T-helper 1 cell treated with Interleukin-12 subunit alpha and Interleukin-12 subunit beta and Interleukin-4 antibody, amounts not matched to agents 30 μg/mL and 1 μg/mL, for 36 hours (primary cell): Measurements from ENCODE around the gene SMPD2.
A peak's percentile ranks its signal among the peaks of the same experiment; 100 is the strongest.

Experiments used
- H3K27ac Mint-ChIP-seq: one replicate; pipeline ENCODE4 v1.8.0; 2021; ENCODE audit warnings: mild to moderate bottlenecking, mixed read lengths
- H3K27me3 Mint-ChIP-seq: one replicate; pipeline ENCODE4 v1.8.0; 2021; ENCODE audit warnings: low read depth, mixed read lengths
- H3K36me3 Mint-ChIP-seq: one replicate; pipeline ENCODE4 v1.8.0; 2021; ENCODE audit warnings: low read depth, mixed read lengths
- H3K4me1 Mint-ChIP-seq: one replicate; pipeline ENCODE4 v1.8.0; 2021; ENCODE audit warnings: low read depth, mixed read lengths
- H3K4me3 Mint-ChIP-seq: one replicate; pipeline ENCODE4 v1.8.0; 2021; ENCODE audit warnings: mild to moderate bottlenecking, moderate library complexity, mixed read lengths
- H3K9me3 Mint-ChIP-seq: one replicate; pipeline ENCODE4 v1.8.0; 2021; ENCODE audit warnings: mixed read lengths

The SMPD2 gene

GRCh38 chr6:109440331-109441068, at the start of gene SMPD2, which contains the start of gene PPIL6:
Gene SMPD2 (plus strand): TSS chr6:109440724. CDS start chr6:109441122, 398 bp downstream.
Gene PPIL6 (minus strand): TSS chr6:109440628. CDS start chr6:109440590, 38 bp downstream.
- no peaks in the 10 kb centered on the region for H3K9me3 Mint-ChIP-seq
- H3K4me1 Mint-ChIP-seq: peaks cover 24% of the 10 kb centered on the region
- H3K27ac Mint-ChIP-seq: peak within 1 kb of the TSS; percentile 89
- H3K36me3 Mint-ChIP-seq: peaks cover 34% of the 10 kb centered on the region
- peak within 1 kb of the TSS; percentile 94 for H3K4me3 Mint-ChIP-seq
- no peaks in the 10 kb centered on the region for H3K27me3 Mint-ChIP-seq

GRCh38 chr6:109393157-109393885, 47.2 kb upstream of the SMPD2 start:
- no peaks in the 10 kb centered on the region for H3K9me3 Mint-ChIP-seq
- H3K4me1 Mint-ChIP-seq: peaks cover 7% of the 10 kb centered on the region
- no peak overlapping the region for H3K4me3 Mint-ChIP-seq
- H3K27me3 Mint-ChIP-seq: no peaks in the 10 kb centered on the region
- no peak overlapping the region for H3K27ac Mint-ChIP-seq
- no peaks in the 10 kb centered on the region for H3K36me3 Mint-ChIP-seq

- Mint-ChIP-seq H3K36me3 (no peaks in the 10 kb centered on the region), H3K9me3 (no peaks in the 10 kb centered on the region), H3K27ac (no peak overlapping the region), H3K4me1 (peaks cover 7% of the 10 kb centered on the region), H3K4me3 (no peak overlapping the region), H3K27me3 (no peaks in the 10 kb centered on the region)
Observed at GRCh38 chr6:109393886-109394281, 46.6 kb upstream of the SMPD2 start.

- no peaks in the 10 kb centered on the region for H3K36me3 Mint-ChIP-seq
- no peak overlapping the region for H3K4me3 Mint-ChIP-seq
- peaks cover 2% of the 10 kb centered on the region for H3K4me1 Mint-ChIP-seq
- H3K27me3 Mint-ChIP-seq: no peaks in the 10 kb centered on the region
- H3K27ac Mint-ChIP-seq: no peak overlapping the region
- no peaks in the 10 kb centered on the region for H3K9me3 Mint-ChIP-seq
Observed at GRCh38 chr6:109396046-109396718, 44.3 kb upstream of the SMPD2 start.

GRCh38 chr6:109397020-109397419, 43.5 kb upstream of the SMPD2 start:
- H3K4me3 Mint-ChIP-seq: no peak overlapping the region
- H3K27me3 Mint-ChIP-seq: no peaks in the 10 kb centered on the region
- H3K4me1 Mint-ChIP-seq: peaks cover 2% of the 10 kb centered on the region
- no peak overlapping the region for H3K27ac Mint-ChIP-seq
- no peaks in the 10 kb centered on the region for H3K9me3 Mint-ChIP-seq
- H3K36me3 Mint-ChIP-seq: no peaks in the 10 kb centered on the region

GRCh38 chr6:109406196-109406595, 34.3 kb upstream of the SMPD2 start:
- Mint-ChIP-seq H3K4me3 (no peak overlapping the region), H3K36me3 (no peaks in the 10 kb centered on the region), H3K27ac (no peak overlapping the region), H3K9me3 (no peaks in the 10 kb centered on the region), H3K4me1 (no peaks in the 10 kb centered on the region), H3K27me3 (peaks cover 3% of the 10 kb centered on the region)

GRCh38 chr6:109411034-109411433, 29.5 kb upstream of the SMPD2 start:
- Mint-ChIP-seq H3K36me3 (no peaks in the 10 kb centered on the region), H3K27me3 (peaks cover 22% of the 10 kb centered on the region), H3K4me1 (no peaks in the 10 kb centered on the region), H3K4me3 (no peak overlapping the region), H3K9me3 (no peaks in the 10 kb centered on the region), H3K27ac (no peak overlapping the region)

GRCh38 chr6:109417646-109418045, 22.9 kb upstream of the SMPD2 start:
- no peak overlapping the region for H3K27ac Mint-ChIP-seq
- H3K36me3 Mint-ChIP-seq: no peaks in the 10 kb centered on the region
- peaks cover 14% of the 10 kb centered on the region for H3K27me3 Mint-ChIP-seq
- no peak overlapping the region for H3K4me3 Mint-ChIP-seq
- H3K4me1 Mint-ChIP-seq: no peaks in the 10 kb centered on the region
- no peaks in the 10 kb centered on the region for H3K9me3 Mint-ChIP-seq

GRCh38 chr6:109420751-109421150, 19.8 kb upstream of the SMPD2 start:
- peaks cover 2% of the 10 kb centered on the region for H3K27me3 Mint-ChIP-seq
- no peak overlapping the region for H3K27ac Mint-ChIP-seq
- H3K36me3 Mint-ChIP-seq: no peaks in the 10 kb centered on the region
- H3K9me3 Mint-ChIP-seq: no peaks in the 10 kb centered on the region
- H3K4me1 Mint-ChIP-seq: no peaks in the 10 kb centered on the region
- H3K4me3 Mint-ChIP-seq: no peak overlapping the region

GRCh38 chr6:109421184-109421583, 19.3 kb upstream of the SMPD2 start:
- Mint-ChIP-seq H3K36me3 (no peaks in the 10 kb centered on the region), H3K4me1 (no peaks in the 10 kb centered on the region), H3K27ac (no peak overlapping the region), H3K4me3 (no peak overlapping the region), H3K9me3 (no peaks in the 10 kb centered on the region), H3K27me3 (peaks cover 2% of the 10 kb centered on the region)

- no peak overlapping the region for H3K4me3 Mint-ChIP-seq
- H3K27me3 Mint-ChIP-seq: peaks cover 9% of the 10 kb centered on the region
- H3K4me1 Mint-ChIP-seq: no peaks in the 10 kb centered on the region
- H3K27ac Mint-ChIP-seq: no peak overlapping the region
- no peaks in the 10 kb centered on the region for H3K9me3 Mint-ChIP-seq
- no peaks in the 10 kb centered on the region for H3K36me3 Mint-ChIP-seq
Observed at GRCh38 chr6:109424946-109425345, 15.6 kb upstream of the SMPD2 start.

- H3K36me3 Mint-ChIP-seq: no peaks in the 10 kb centered on the region
- H3K27ac Mint-ChIP-seq: no peak overlapping the region
- H3K27me3 Mint-ChIP-seq: peaks cover 27% of the 10 kb centered on the region
- no peaks in the 10 kb centered on the region for H3K4me1 Mint-ChIP-seq
- H3K9me3 Mint-ChIP-seq: no peaks in the 10 kb centered on the region
- no peak overlapping the region for H3K4me3 Mint-ChIP-seq
Observed at GRCh38 chr6:109428889-109429477, 11.5 kb upstream of the SMPD2 start.

- H3K36me3 Mint-ChIP-seq: no peaks in the 10 kb centered on the region
- no peaks in the 10 kb centered on the region for H3K9me3 Mint-ChIP-seq
- H3K4me1 Mint-ChIP-seq: no peaks in the 10 kb centered on the region
- H3K27me3 Mint-ChIP-seq: peaks cover 27% of the 10 kb centered on the region
- no peak overlapping the region for H3K4me3 Mint-ChIP-seq
- H3K27ac Mint-ChIP-seq: no peak overlapping the region
Observed at GRCh38 chr6:109429496-109429895, 11.0 kb upstream of the SMPD2 start.

GRCh38 chr6:109434456-109434855, 6.1 kb upstream of the SMPD2 start:
- Mint-ChIP-seq H3K4me3 (no peak overlapping the region), H3K27me3 (peaks cover 21% of the 10 kb centered on the region), H3K9me3 (no peaks in the 10 kb centered on the region), H3K4me1 (no peaks in the 10 kb centered on the region), H3K36me3 (no peaks in the 10 kb centered on the region), H3K27ac (no peak overlapping the region)
